Lower lobe of right lung (tissue), 2 donors: ENCODE data around the gene UGT1A10. TPM values are rescaled to one million over a fixed set of nuclear protein-coding genes. Genes with fewer than 3 reads are reported as not detected.
A peak's percentile ranks its signal among the peaks of the same experiment; 100 is the strongest.

Experiments
- ATAC-seq, 2 donors: fragments of 200-7000 bp; cut with Tn5 transposase; one replicate each; pipeline ENCODE4 v1.9.1; 2020 to 2022; ENCODE audit warnings: mild to moderate bottlenecking in 2 of 2, moderate library complexity in 2 of 2
- DNase-seq: peaks from one replicate; pipeline ENCODE4 v3.0.0-alpha.2; 2020
- H3K27ac ChIP-seq: fragments of 200-600 bp; one replicate; pipeline ENCODE4 v1.8.0; 2022
- H3K27me3 ChIP-seq: fragments of 200-600 bp; one replicate; pipeline ENCODE4 v1.8.0; 2022; ENCODE audit warnings: low read depth
- H3K36me3 ChIP-seq: fragments of 200-600 bp; one replicate; pipeline ENCODE4 v1.8.0; 2022; ENCODE audit warnings: mild to moderate bottlenecking
- H3K4me1 ChIP-seq: fragments of 200-600 bp; one replicate; pipeline ENCODE4 v1.8.0; 2022
- H3K4me3 ChIP-seq: fragments of 200-600 bp; one replicate; pipeline ENCODE4 v1.8.0; 2022; ENCODE audit warnings: mild to moderate bottlenecking
- H3K9me3 ChIP-seq: fragments of 200-600 bp; one replicate; pipeline ENCODE4 v1.8.0; 2022
- CTCF ChIP-seq: fragments of 200-600 bp; IDR thresholded peaks from one replicate; pipeline ENCODE4 v1.8.0; 2022; ENCODE audit warnings: antibody characterized with exemption, mild to moderate bottlenecking
- intact Hi-C: fragments of 100-400 bp; cut with DNase I; formaldehyde crosslinking; loops from one replicate; pipeline ENCODE4 v1.11.0; 2022
- total RNA-seq: library from RNA; stranded (reverse); fragmentation: NEBNext Ultra II Directional; extraction: Animal tissue kit (Norgen Biotek cat#: 25700); gene quantifications from one replicate; pipeline ENCODE4 v1.2.1, GENCODE V29; 2021
- donor health status: DM: no; HTN: yes; CAD: no; lungs with severe emphysema.

The UGT1A10 gene
- total RNA-seq, 1 donor from 2014 or later: not detected

DNA sequence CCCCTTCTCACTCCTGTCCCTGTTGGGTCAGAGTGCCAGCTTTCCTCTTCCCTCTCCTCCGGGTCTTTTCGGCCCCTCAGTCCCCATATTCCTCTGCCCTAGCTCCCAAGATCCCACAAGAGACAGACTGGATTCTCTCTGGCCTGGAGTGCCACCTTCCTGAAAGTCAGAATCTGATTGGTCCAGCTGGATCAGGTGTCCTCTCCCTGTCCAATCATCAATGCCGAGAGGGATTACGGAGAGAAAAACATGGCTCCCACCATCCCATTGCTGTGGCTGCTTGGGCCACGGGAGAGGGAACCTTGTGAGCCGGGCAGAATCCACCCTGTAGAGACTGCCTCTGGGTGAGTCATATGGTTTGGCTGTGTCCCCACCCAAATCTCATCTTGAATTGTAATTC is 139.2 kb downstream of the UGT1A10 start:
- Histone ChIP-seq H3K27ac (no peak overlapping the region), H3K27me3 (no peaks in the 10 kb centered on the region), H3K36me3 (no peaks in the 10 kb centered on the region), H3K4me3 (no peak overlapping the region), H3K4me1 (no peaks in the 10 kb centered on the region), H3K9me3 (no peaks in the 10 kb centered on the region)
- TF ChIP-seq CTCF: no peak
- no peak for ATAC-seq
- intact Hi-C loops: no loop called here
- DNase-seq: no peak

DNA sequence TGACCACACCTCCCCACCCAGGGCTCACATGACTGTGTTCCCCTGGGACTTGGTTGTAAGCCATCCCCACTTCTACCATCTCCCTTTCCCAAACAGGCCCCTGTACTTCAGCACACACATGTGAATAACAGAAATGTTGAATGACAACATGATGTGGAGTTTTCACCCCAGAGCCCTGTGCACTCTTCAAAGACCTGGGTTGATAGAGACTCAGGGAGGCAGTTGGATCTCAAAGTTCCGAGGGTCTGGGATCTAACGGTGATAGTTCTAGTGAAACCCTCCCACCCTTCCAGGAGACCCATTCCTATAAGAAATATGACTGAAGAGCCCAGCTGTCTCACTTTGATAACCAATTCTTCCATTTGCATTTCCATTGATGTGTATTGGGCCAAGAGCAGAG is 141.8 kb downstream of the UGT1A10 start, which contains the start of gene MROH2A:
Gene MROH2A (plus strand): TSS at position 301 of the 400 bp plus-strand sequence. CDS start 1,029 bp downstream, outside the sequence.
- Histone ChIP-seq H3K27ac (no peak within 1 kb of the TSS), H3K4me1 (no peaks in the 10 kb centered on the region), H3K36me3 (no peaks in the 10 kb centered on the region), H3K27me3 (no peaks in the 10 kb centered on the region), H3K4me3 (no peak within 1 kb of the TSS), H3K9me3 (no peaks in the 10 kb centered on the region)
- intact Hi-C loops: no loop called here
- ATAC-seq (no peak), DNase-seq (no peak)
- no peak for TF ChIP-seq CTCF

GRCh38 chr2:233779722-233780121 is 143.5 kb downstream of the UGT1A10 start:
- Histone ChIP-seq H3K4me3 (no peak overlapping the region), H3K9me3 (no peaks in the 10 kb centered on the region), H3K4me1 (no peaks in the 10 kb centered on the region), H3K27me3 (no peaks in the 10 kb centered on the region), H3K27ac (no peak overlapping the region), H3K36me3 (no peaks in the 10 kb centered on the region)
- no peak for TF ChIP-seq CTCF
- ATAC-seq (peak in 1 of 2 donors; percentile 23), DNase-seq (no peak)
- intact Hi-C loops: no loop called here

- TF ChIP-seq CTCF: no peak
- H3K27ac ChIP-seq: no peak overlapping the region
- no peaks in the 10 kb centered on the region for H3K9me3 ChIP-seq
- H3K4me3 ChIP-seq: no peak overlapping the region
- no peak for ATAC-seq
- no peaks in the 10 kb centered on the region for H3K27me3 ChIP-seq
- DNase-seq: no peak
- no peaks in the 10 kb centered on the region for H3K4me1 ChIP-seq
- intact Hi-C loops: no loop called here
- H3K36me3 ChIP-seq: no peaks in the 10 kb centered on the region
These were observed 144.5 kb downstream of the UGT1A10 start for GRCh38 chr2:233780771-233781170.

GRCh38 chr2:233789554-233789953 is 153.3 kb downstream of the UGT1A10 start:
- H3K27me3 ChIP-seq: no peaks in the 10 kb centered on the region
- intact Hi-C loops: no loop called here
- H3K36me3 ChIP-seq: no peaks in the 10 kb centered on the region
- TF ChIP-seq CTCF: no peak
- no peak overlapping the region for H3K27ac ChIP-seq
- DNase-seq (no peak), ATAC-seq (no peak)
- no peaks in the 10 kb centered on the region for H3K9me3 ChIP-seq
- no peaks in the 10 kb centered on the region for H3K4me1 ChIP-seq
- H3K4me3 ChIP-seq: no peak overlapping the region
